Erythroblast (primary cell): ENCODE data around the gene PIEZO2.

Experiments used
- GATA1 ChIP-seq: IDR thresholded peaks from 2 replicates; pipeline ENCODE4 v1.6.1; 2011; ENCODE audit warnings: low read depth, mild to moderate bottlenecking, control low read depth, low read length, moderate library complexity
- POLR2A ChIP-seq: IDR thresholded peaks from 2 replicates; pipeline ENCODE4 v1.6.1; 2011; ENCODE audit warnings: mild to moderate bottlenecking, low read length

DNA sequence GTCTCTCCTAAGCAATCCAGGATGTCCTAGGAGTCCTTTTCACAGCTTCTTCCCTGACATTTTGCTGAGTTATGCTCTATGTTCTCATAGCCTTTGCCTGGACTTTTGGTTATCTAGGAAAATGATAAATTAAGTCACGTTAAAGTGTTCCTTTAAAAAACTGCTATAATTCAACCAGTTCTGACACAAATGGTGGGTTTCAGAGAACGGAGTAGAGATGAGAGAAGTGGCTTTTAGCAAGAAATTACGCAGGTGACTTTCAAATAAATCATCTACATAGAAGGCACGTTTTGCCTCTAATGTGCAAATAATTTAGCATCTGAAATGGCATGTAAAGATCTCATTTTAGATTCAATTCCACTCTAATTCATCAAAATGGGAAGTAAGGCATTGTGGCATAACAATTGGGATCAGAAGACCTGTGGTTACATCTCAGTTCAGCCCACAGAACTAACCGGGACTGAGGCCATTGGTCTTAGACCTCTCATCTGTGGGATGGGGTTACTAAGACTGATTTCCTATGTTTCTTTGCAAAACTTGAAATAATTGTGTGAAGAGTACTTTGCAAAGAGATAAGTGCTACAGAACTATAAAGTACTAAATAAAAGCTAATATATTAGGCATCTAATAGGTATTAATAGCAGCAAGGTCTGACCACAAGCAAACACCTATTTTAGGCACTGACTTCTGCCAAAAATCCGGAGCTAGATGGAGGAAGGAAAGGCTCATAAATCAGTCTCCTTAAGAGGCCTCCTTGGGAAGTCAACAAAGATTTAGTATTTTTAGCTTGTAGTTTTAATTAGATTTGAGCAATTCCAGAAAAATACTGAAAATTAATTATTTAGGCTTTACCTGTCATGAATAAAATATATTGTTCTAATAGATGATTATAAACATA, 211.4 kb downstream of the PIEZO2 start:
- TF ChIP-seq POLR2A = no peak
- TF ChIP-seq GATA1 = no peak
